Cardiac muscle cell (in vitro differentiated cells and primary cell): ENCODE data around the gene CFAP54. TPM values are rescaled to one million over a fixed set of nuclear protein-coding genes. Genes with fewer than 3 reads are reported as not detected.

Source experiments
- DNase-seq, 2 donors: peaks; one replicate each; pipeline versions ENCODE4 v3.0.0 to v3.0.0-alpha.2; 2010 to 2017; ENCODE audit warnings: low read depth in 1 of 2, low spot score in 1 of 2
- H3K27ac ChIP-seq: fragments of 200-600 bp; sonication (generic); 2 replicates; pipeline ENCODE4 v1.5.1; 2016
- H3K27me3 ChIP-seq: fragments of 200-600 bp; sonication (generic); 2 replicates; pipeline ENCODE4 v1.6.0; 2016; ENCODE audit warnings: control low read depth
- H3K36me3 ChIP-seq: fragments of 200-600 bp; sonication (generic); 2 replicates; pipeline ENCODE4 v1.5.1; 2016; ENCODE audit warnings: control low read depth
- H3K4me1 ChIP-seq: fragments of 200-600 bp; sonication (generic); 2 replicates; pipeline ENCODE4 v1.8.1; 2017; ENCODE audit warnings: low read depth, mild to moderate bottlenecking, mixed run types
- H3K4me3 ChIP-seq: fragments of 200-600 bp; sonication (generic); 2 replicates; pipeline ENCODE4 v1.5.1; 2016; ENCODE audit warnings: mild to moderate bottlenecking
- H3K9me3 ChIP-seq: fragments of 200-600 bp; sonication (generic); 2 replicates; pipeline ENCODE4 v1.5.1; 2017; ENCODE audit warnings: low read depth, mild to moderate bottlenecking, control low read depth
- CTCF ChIP-seq: IDR thresholded peaks from 2 replicates; pipeline ENCODE4 v1.5.1; 2012; ENCODE audit warnings: low read depth, mild to moderate bottlenecking, low read length
- polyA plus RNA-seq: library from polyadenylated mRNA; unstranded; fragments of >200 nt; fragmentation: Nextera tagmentation; extraction: Ambion mirVana; gene quantifications from 2 replicates; pipeline ENCODE4 v1.2.1, GENCODE V29; 2016
- total RNA-seq: library from RNA; depleted of rRNA; stranded (reverse); fragments of >200 nt; gene quantifications from 2 replicates; pipeline ENCODE4 v1.2.3, GENCODE V29; 2016

The CFAP54 gene
- total and polyA plus RNA-seq, 2 experiments from 2014 or later = 0.86 to 2.0 TPM

GRCh38 chr12:96803969-96804368 lies 314.6 kb downstream of the CFAP54 start:
- no peaks in the 10 kb centered on the region for H3K36me3 ChIP-seq
- no peak overlapping the region for H3K27ac ChIP-seq
- H3K4me1 ChIP-seq = no peaks in the 10 kb centered on the region
- no peak for DNase-seq
- H3K9me3 ChIP-seq = no peaks in the 10 kb centered on the region
- no peaks in the 10 kb centered on the region for H3K27me3 ChIP-seq
- H3K4me3 ChIP-seq = no peak overlapping the region
- TF ChIP-seq CTCF = no peak

GRCh38 chr12:96806272-96806671 lies 316.9 kb downstream of the CFAP54 start:
- Histone ChIP-seq H3K4me1 (no peaks in the 10 kb centered on the region), H3K36me3 (no peaks in the 10 kb centered on the region), H3K27me3 (no peaks in the 10 kb centered on the region), H3K9me3 (no peaks in the 10 kb centered on the region), H3K4me3 (no peak overlapping the region), H3K27ac (no peak overlapping the region)
- no peak for DNase-seq
- no peak for TF ChIP-seq CTCF

- DNase-seq = no peak
- H3K4me3 ChIP-seq = no peak overlapping the region
- TF ChIP-seq CTCF = no peak
- no peaks in the 10 kb centered on the region for H3K27me3 ChIP-seq
- no peaks in the 10 kb centered on the region for H3K4me1 ChIP-seq
- H3K9me3 ChIP-seq = no peaks in the 10 kb centered on the region
- no peaks in the 10 kb centered on the region for H3K36me3 ChIP-seq
- H3K27ac ChIP-seq = no peak overlapping the region
These were observed 318.4 kb downstream of the CFAP54 start for GRCh38 chr12:96807741-96808140.

GRCh38 chr12:96808587-96808986 lies 319.2 kb downstream of the CFAP54 start:
- no peak for TF ChIP-seq CTCF

GRCh38 chr12:96809522-96809921 lies 320.1 kb downstream of the CFAP54 start:
- Histone ChIP-seq H3K27ac (no peak overlapping the region), H3K36me3 (no peaks in the 10 kb centered on the region), H3K4me3 (no peak overlapping the region), H3K9me3 (no peaks in the 10 kb centered on the region), H3K4me1 (no peaks in the 10 kb centered on the region), H3K27me3 (no peaks in the 10 kb centered on the region)
- TF ChIP-seq CTCF = no peak
- no peak for DNase-seq

More at GRCh38 chr12:96808587-96808986, 319.2 kb downstream of the CFAP54 start:
- H3K4me3 ChIP-seq = no peak overlapping the region
- H3K36me3 ChIP-seq = no peaks in the 10 kb centered on the region
- no peaks in the 10 kb centered on the region for H3K27me3 ChIP-seq
- no peaks in the 10 kb centered on the region for H3K4me1 ChIP-seq
- H3K27ac ChIP-seq = no peak overlapping the region
- H3K9me3 ChIP-seq = no peaks in the 10 kb centered on the region
- no peak for DNase-seq

- Histone ChIP-seq H3K36me3 (no peaks in the 10 kb centered on the region), H3K4me3 (no peak overlapping the region), H3K4me1 (no peaks in the 10 kb centered on the region), H3K9me3 (no peaks in the 10 kb centered on the region), H3K27ac (no peak overlapping the region), H3K27me3 (no peaks in the 10 kb centered on the region)
- DNase-seq = no peak
- no peak for TF ChIP-seq CTCF
These were observed 320.7 kb downstream of the CFAP54 start for GRCh38 chr12:96810057-96810456.
